ENCODE measurements around the gene COL20A1. TPM values are rescaled to one million over a fixed set of nuclear protein-coding genes. Genes with fewer than 3 reads are reported as not detected.

Gene COL20A1
- total RNA-seq, 6 experiments from 2014 or later, result not detected

DNA sequence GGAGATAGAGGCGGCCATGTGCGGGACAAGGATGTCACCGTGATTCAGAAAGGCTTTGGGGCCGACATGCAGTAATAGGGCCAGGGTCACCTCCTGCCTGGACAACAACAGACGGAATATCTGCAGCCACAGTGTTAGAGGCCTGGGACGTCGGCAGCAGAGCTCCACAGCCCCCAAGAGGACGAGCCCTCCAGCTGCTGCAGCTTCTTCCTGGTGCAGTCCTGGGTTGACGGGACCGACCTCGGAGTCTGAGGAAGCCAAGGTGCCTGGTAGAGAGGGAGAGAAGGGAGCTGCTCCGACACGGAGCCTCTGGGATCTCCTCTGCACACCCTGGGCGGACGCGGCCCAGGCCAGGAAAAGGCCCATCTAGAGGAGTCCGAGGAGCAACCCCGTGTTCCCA is 91.3 kb downstream of the COL20A1 start:
- Histone ChIP-seq H3K4me1 (no peaks in the 10 kb centered on the region), H3K4me3 (no peak overlapping the region), H3K27ac (no peak overlapping the region), H3K27me3 (no peaks in the 10 kb centered on the region), H3K36me3 (no peaks in the 10 kb centered on the region), H3K9me3 (no peaks in the 10 kb centered on the region)
- TF ChIP-seq POLR2A (IDR thresholded peaks at IDR 0.05), result no peak
- no peak for TF ChIP-seq CTCF (IDR thresholded peaks at IDR 0.05)
- intact Hi-C loops (cut with DNase I), result loop anchor here (5.0 kb wide), 2 partner anchors 72 to 77 kb away; no protein-coding TSS in a partner anchor
- 44% methylated on average over 5 of the region's 18 CpGs for WGBS (ENCODE audit: insufficient coverage, low coverage, low lambda C conversion rate, missing lambda C conversion rate)
- DNase-seq (no peak), ATAC-seq (no peak)

Small RNA genes lying within 50 kb of the gene (microRNA-seq; reads per million reads assigned to microRNA genes)
- 0.64 to 0.87 reads per million in 2 donors for gene MIR4326

Small RNA genes lying within 50 kb of the gene (small RNA-seq; reads per million reads assigned to genes)
- gene MIR4326 (0 to 0.10 reads per million in 2 experiments), gene RNU6-994P (0 reads per million in 2 experiments)

Other genes starting within 250 kb of the COL20A1 start
- 10 to 100 TPM; 16.4 to 23.6 (median 21.1) TPM for gene YTHDF1, start 77.1 kb upstream of the COL20A1 start, total RNA-seq
- not detected for gene BIRC7, start 57.3 kb upstream of the COL20A1 start, total RNA-seq
- gene NKAIN4, start 38.7 kb upstream of the COL20A1 start, total RNA-seq, result not detected
- 10 to 100 TPM; 17.4 to 42.8 (median 29.5) TPM for gene ARFGAP1, start 20.4 kb upstream of the COL20A1 start, total RNA-seq
- 100 to 1,000 TPM in 1 of 6 experiments, 10 to 100 TPM in 3, 1 to 10 TPM in 2; 4.6 to 165 (median 26.8) TPM for gene CHRNA4, start 68.2 kb downstream of the COL20A1 start, total RNA-seq
- not detected for gene KCNQ2, start 179.5 kb downstream of the COL20A1 start, total RNA-seq
- gene EEF1A2, start 205.9 kb downstream of the COL20A1 start, total RNA-seq, result 100 to 1,000 TPM in 2 of 6 experiments, 1 to 10 TPM in 1, under 1 TPM in 3; 0.22 to 153 (median 1.0) TPM
- gene PPDPF, start 227.6 kb downstream of the COL20A1 start, total RNA-seq, result 10 to 100 TPM; 50.2 to 99.4 (median 76.7) TPM
- 10 to 100 TPM in 1 of 6 experiments, 1 to 10 TPM in 3, under 1 TPM in 2; 0.78 to 11.0 (median 3.6) TPM for gene PTK6, start 244.2 kb downstream of the COL20A1 start, total RNA-seq

Data from right lobe of liver (tissue), 6 donors.